HL-60 (cell line): ENCODE data around the gene TFCP2.

Experiments
- DNase-seq, 2 experiments: peaks; one replicate each; pipeline ENCODE4 v3.0.0-alpha.2; 2010 to 2020; ENCODE audit warnings: low read depth in 1 of 2, low spot score in 1 of 2
- H3K27ac ChIP-seq: fragments of 250-450 bp; sonication (Bioruptor Pico); replicated peaks from 2 replicates; pipeline ENCODE4 v1.5.1; 2020; ENCODE audit warnings: mild to moderate bottlenecking, moderate library complexity
- H3K27me3 ChIP-seq: fragments of 250-450 bp; sonication (Bioruptor Pico); 2 replicates; pipeline ENCODE4 v1.5.1; 2021; ENCODE audit warnings: mild to moderate bottlenecking, moderate library complexity; ENCODE audit not compliant: insufficient read depth, poor library complexity, severe bottlenecking
- H3K4me3 ChIP-seq: replicated peaks from 2 replicates; pipeline ENCODE4 v1.5.1; 2011; ENCODE audit warnings: mild to moderate bottlenecking, control low read depth, low read length; ENCODE audit not compliant: insufficient read depth
- CTCF ChIP-seq: IDR thresholded peaks from one replicate; pipeline ENCODE4 v1.5.1; 2011; ENCODE audit warnings: low read length, control low read depth, inconsistent platforms; ENCODE audit not compliant: insufficient read depth
- GABPA ChIP-seq: IDR thresholded peaks from 2 replicates; pipeline ENCODE4 v1.6.1; 2012; ENCODE audit warnings: low read depth
- POLR2AphosphoS5 ChIP-seq: IDR thresholded peaks from 2 replicates; pipeline ENCODE4 v1.6.1; 2012; ENCODE audit warnings: low read depth
- SPI1 ChIP-seq: IDR thresholded peaks from 2 replicates; pipeline ENCODE4 v1.6.1; 2012; ENCODE audit warnings: low read depth, mild to moderate bottlenecking, borderline replicate concordance
- TF ChIP-seq, protein P1 (sequence below): IDR thresholded peaks from 2 replicates; pipeline ENCODE4 v1.6.1; 2012; ENCODE audit warnings: low read depth; ENCODE audit not compliant: insufficient replicate concordance

The TFCP2 gene

GRCh38 chr12:51132693-51133092 lies 40.2 kb downstream of the TFCP2 start:
- TF ChIP-seq, protein P1, sequence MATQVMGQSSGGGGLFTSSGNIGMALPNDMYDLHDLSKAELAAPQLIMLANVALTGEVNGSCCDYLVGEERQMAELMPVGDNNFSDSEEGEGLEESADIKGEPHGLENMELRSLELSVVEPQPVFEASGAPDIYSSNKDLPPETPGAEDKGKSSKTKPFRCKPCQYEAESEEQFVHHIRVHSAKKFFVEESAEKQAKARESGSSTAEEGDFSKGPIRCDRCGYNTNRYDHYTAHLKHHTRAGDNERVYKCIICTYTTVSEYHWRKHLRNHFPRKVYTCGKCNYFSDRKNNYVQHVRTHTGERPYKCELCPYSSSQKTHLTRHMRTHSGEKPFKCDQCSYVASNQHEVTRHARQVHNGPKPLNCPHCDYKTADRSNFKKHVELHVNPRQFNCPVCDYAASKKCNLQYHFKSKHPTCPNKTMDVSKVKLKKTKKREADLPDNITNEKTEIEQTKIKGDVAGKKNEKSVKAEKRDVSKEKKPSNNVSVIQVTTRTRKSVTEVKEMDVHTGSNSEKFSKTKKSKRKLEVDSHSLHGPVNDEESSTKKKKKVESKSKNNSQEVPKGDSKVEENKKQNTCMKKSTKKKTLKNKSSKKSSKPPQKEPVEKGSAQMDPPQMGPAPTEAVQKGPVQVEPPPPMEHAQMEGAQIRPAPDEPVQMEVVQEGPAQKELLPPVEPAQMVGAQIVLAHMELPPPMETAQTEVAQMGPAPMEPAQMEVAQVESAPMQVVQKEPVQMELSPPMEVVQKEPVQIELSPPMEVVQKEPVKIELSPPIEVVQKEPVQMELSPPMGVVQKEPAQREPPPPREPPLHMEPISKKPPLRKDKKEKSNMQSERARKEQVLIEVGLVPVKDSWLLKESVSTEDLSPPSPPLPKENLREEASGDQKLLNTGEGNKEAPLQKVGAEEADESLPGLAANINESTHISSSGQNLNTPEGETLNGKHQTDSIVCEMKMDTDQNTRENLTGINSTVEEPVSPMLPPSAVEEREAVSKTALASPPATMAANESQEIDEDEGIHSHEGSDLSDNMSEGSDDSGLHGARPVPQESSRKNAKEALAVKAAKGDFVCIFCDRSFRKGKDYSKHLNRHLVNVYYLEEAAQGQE = no peak
- TF ChIP-seq GABPA (no peak), SPI1 (no peak), POLR2AphosphoS5 (no peak), CTCF (no peak)
- Histone ChIP-seq H3K27ac (no peak overlapping the region), H3K27me3 (no peaks in the 10 kb centered on the region), H3K4me3 (no peak overlapping the region)
- DNase-seq = no peak

- Histone ChIP-seq H3K4me3 (no peak overlapping the region), H3K27me3 (no peaks in the 10 kb centered on the region), H3K27ac (no peak overlapping the region)
- no peak for DNase-seq
- TF ChIP-seq, protein P1 = no peak
- TF ChIP-seq CTCF = no peak
- no peak for TF ChIP-seq POLR2AphosphoS5
- no peak for TF ChIP-seq SPI1
- no peak for TF ChIP-seq GABPA
Measured at GRCh38 chr12:51131745-51132521, 41.0 kb downstream of the TFCP2 start.

DNA sequence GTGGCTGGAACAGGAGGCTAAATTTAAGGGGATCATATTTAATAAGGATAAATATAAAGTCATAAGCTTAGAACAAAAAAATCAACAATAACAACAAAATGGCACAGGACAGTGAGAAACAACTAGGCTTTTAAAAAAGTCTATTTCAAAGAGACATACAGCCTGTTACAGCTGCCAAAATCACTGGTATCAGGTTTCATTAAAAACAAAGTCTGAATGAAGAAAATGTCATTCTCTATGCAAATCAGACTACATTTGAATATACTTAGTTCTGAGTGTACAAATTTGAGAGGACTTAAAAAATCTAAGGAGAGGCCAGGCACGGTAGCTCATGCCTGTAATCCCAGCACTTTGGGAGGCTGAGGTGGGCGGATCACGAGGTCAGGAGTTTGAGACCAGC lies 44.0 kb downstream of the TFCP2 start:
- Histone ChIP-seq H3K27me3 (no peaks in the 10 kb centered on the region), H3K27ac (no peak overlapping the region), H3K4me3 (no peak overlapping the region)
- TF ChIP-seq SPI1 (no peak), POLR2AphosphoS5 (no peak), GABPA (no peak), CTCF (no peak)
- TF ChIP-seq, protein P1 = no peak
- DNase-seq = no peak
